GOT3 (cell line): ENCODE results near the gene HEYL.

Source experiments
- DNase-seq: peaks from one replicate; lab custom pipeline; 2025; ENCODE audit warnings: mixed read lengths; lab: John Stamatoyannopoulos, UW

The HEYL gene

GRCh38 chr1:39639305-39640130, at the start of gene HEYL:
TSS of gene HEYL (minus strand) at chr1:39639643. CDS start at chr1:39639625, 18 bp downstream.
- DNase-seq, result no peak

GRCh38 chr1:39689214-39689613, 49.8 kb upstream of the HEYL start:
- no peak for DNase-seq

- no peak for DNase-seq
Measured at GRCh38 chr1:39688706-39689105, 49.3 kb upstream of the HEYL start.

- DNase-seq, result no peak
Measured at GRCh38 chr1:39687243-39687642, 47.8 kb upstream of the HEYL start.

- DNase-seq, result no peak
Measured at GRCh38 chr1:39685071-39685470, 45.6 kb upstream of the HEYL start.

GRCh38 chr1:39684313-39684664, 44.8 kb upstream of the HEYL start:
- DNase-seq, result no peak

GRCh38 chr1:39683591-39684312, 44.3 kb upstream of the HEYL start:
- DNase-seq, result no peak

- no peak for DNase-seq
Measured at GRCh38 chr1:39681999-39682398, 42.6 kb upstream of the HEYL start.

- DNase-seq, result no peak
Measured at GRCh38 chr1:39681294-39681693, 41.9 kb upstream of the HEYL start.

GRCh38 chr1:39680751-39681150, 41.3 kb upstream of the HEYL start:
- DNase-seq, result no peak

- DNase-seq, result no peak
Measured at GRCh38 chr1:39679821-39680220, 40.4 kb upstream of the HEYL start.

GRCh38 chr1:39678889-39679288, 39.4 kb upstream of the HEYL start:
- no peak for DNase-seq

- DNase-seq, result no peak
Measured at GRCh38 chr1:39677645-39678044, 38.2 kb upstream of the HEYL start.

GRCh38 chr1:39676948-39677548, 37.6 kb upstream of the HEYL start:
- DNase-seq, result no peak

- no peak for DNase-seq
Measured at GRCh38 chr1:39675220-39675619, 35.8 kb upstream of the HEYL start.

GRCh38 chr1:39673215-39673614, 33.8 kb upstream of the HEYL start:
- no peak for DNase-seq

GRCh38 chr1:39672551-39672947, 33.1 kb upstream of the HEYL start:
- DNase-seq, result no peak

- no peak for DNase-seq
Measured at GRCh38 chr1:39671793-39672550, 32.5 kb upstream of the HEYL start, which contains the start of gene NT5C1A. TSS of gene NT5C1A (minus strand) at chr1:39672107. CDS start at chr1:39672038, 69 bp downstream.

- no peak for DNase-seq
Measured at GRCh38 chr1:39671433-39671792, 32.0 kb upstream of the HEYL start.

GRCh38 chr1:39670689-39671088, 31.2 kb upstream of the HEYL start:
- no peak for DNase-seq

- DNase-seq, result no peak
Measured at GRCh38 chr1:39668894-39669293, 29.5 kb upstream of the HEYL start.

GRCh38 chr1:39668111-39668510, 28.7 kb upstream of the HEYL start:
- DNase-seq, result no peak
